Activated effector memory CD4-positive, alpha-beta T cell treated with anti-CD3 and anti-CD28 coated beads, Interleukin-2, amount 50 U/mL, for 16 hours (primary cell): ENCODE data around the gene CELF2.

Source experiments
- DNase-seq: peaks from one replicate; pipeline ENCODE4 v3.0.0-alpha.2; 2020

CELF2 gene

GRCh38 chr10:11159543-11160215 lies 142.0 kb downstream of the CELF2 start:
- DNase-seq, result no peak

GRCh38 chr10:11161096-11161495 lies 143.4 kb downstream of the CELF2 start:
- no peak for DNase-seq

- DNase-seq, result no peak
Measured at GRCh38 chr10:11161910-11162309, 144.2 kb downstream of the CELF2 start.

GRCh38 chr10:11162828-11163599 lies 145.3 kb downstream of the CELF2 start:
- DNase-seq, result peak; percentile 87

- no peak for DNase-seq
Measured at GRCh38 chr10:11163780-11164550, 146.3 kb downstream of the CELF2 start.

- no peak for DNase-seq
Measured at GRCh38 chr10:11164551-11164802, 146.8 kb downstream of the CELF2 start.

- DNase-seq, result peak; percentile 87
Measured at GRCh38 chr10:11164803-11165590, 147.3 kb downstream of the CELF2 start.

GRCh38 chr10:11165591-11166543 lies 148.2 kb downstream of the CELF2 start:
- peak; percentile 89 for DNase-seq

- DNase-seq, result no peak
Measured at GRCh38 chr10:11166550-11166949, 148.9 kb downstream of the CELF2 start.

GRCh38 chr10:11167233-11167966 lies 149.7 kb downstream of the CELF2 start:
- DNase-seq, result no peak

- DNase-seq, result no peak
Measured at GRCh38 chr10:11168423-11169090, 150.9 kb downstream of the CELF2 start.

- no peak for DNase-seq
Measured at GRCh38 chr10:11169976-11170375, 152.3 kb downstream of the CELF2 start.

- no peak for DNase-seq
Measured at GRCh38 chr10:11170574-11170973, 152.9 kb downstream of the CELF2 start.

- peak; percentile 77 for DNase-seq
Measured at GRCh38 chr10:11170993-11171851, 153.6 kb downstream of the CELF2 start.

GRCh38 chr10:11173042-11173441 lies 155.4 kb downstream of the CELF2 start:
- DNase-seq, result no peak

- no peak for DNase-seq
Measured at GRCh38 chr10:11175823-11176243, 158.2 kb downstream of the CELF2 start.

GRCh38 chr10:11176746-11177145 lies 159.1 kb downstream of the CELF2 start:
- peak; percentile 78 for DNase-seq

- DNase-seq, result no peak
Measured at GRCh38 chr10:11177381-11177780, 159.7 kb downstream of the CELF2 start.

- DNase-seq, result peak; percentile 76
Measured at GRCh38 chr10:11177926-11178471, 160.3 kb downstream of the CELF2 start.
